SK-N-SH (cell line): ENCODE data around the gene MLKL. TPM values are rescaled to one million over a fixed set of nuclear protein-coding genes. Genes with fewer than 3 reads are reported as not detected.

Experiments
- CTCF ChIA-PET: fragments of 300-600, 350-600 bp; formaldehyde crosslinking; extraction: SDS; loops from one replicate; lab custom pipeline; 2021; lab: Yijun Ruan, JAX
- POLR2A ChIA-PET: fragments of 350-600 bp; sonication (Branson Sonifier 250); formaldehyde crosslinking; extraction: SDS; loops from one replicate; lab custom pipeline; 2020; ENCODE audit warnings: antibody characterized with exemption, inconsistent platforms; lab: Yijun Ruan, JAX
- DNase-seq: peaks from one replicate; pipeline ENCODE4 v3.0.0; 2012
- H2AFZ ChIP-seq: fragments of 200-600 bp; sonication (generic); 2 replicates; pipeline ENCODE4 v1.8.1; 2016; ENCODE audit warnings: antibody characterized with exemption, mild to moderate bottlenecking, low read depth
- H3F3A ChIP-seq: fragments of 200-600 bp; sonication (generic); replicated peaks from 2 replicates; pipeline ENCODE3; 2016; ENCODE audit warnings: antibody characterized with exemption, mild to moderate bottlenecking; ENCODE audit not compliant: insufficient read depth
- H3K27ac ChIP-seq, 2 experiments: fragments of 200-500 bp in 1 of 2; fragments of 200-600 bp in 1 of 2; sonication (Bioruptor generic) in 1 of 2; sonication (generic), shearing (Covaris generic) in 1 of 2; 2 replicates each; pipeline versions ENCODE4 v1.5.1 to v1.6.1; 2014 to 2016; ENCODE audit warnings: low read depth in 2 of 2, inconsistent platforms in 1 of 2, low read length in 1 of 2, mild to moderate bottlenecking in 1 of 2, mixed read lengths in 1 of 2
- H3K27me3 ChIP-seq: fragments of 200-600 bp; sonication (generic), shearing (Covaris generic); 2 replicates; pipeline ENCODE4 v1.6.1; 2016; ENCODE audit warnings: mixed run types; ENCODE audit not compliant: insufficient read depth
- H3K36me3 ChIP-seq, 2 experiments: fragments of 200-500 bp in 1 of 2; fragments of 200-600 bp in 1 of 2; sonication (Bioruptor generic) in 1 of 2; sonication (generic) in 1 of 2; replicated peaks in 1 of 2; 2 replicates each; pipeline versions ENCODE3 to v1.5.1; 2014 to 2016; ENCODE audit warnings: low read length in 1 of 2, mild to moderate bottlenecking in 1 of 2; ENCODE audit not compliant: insufficient read depth in 2 of 2, control insufficient read depth in 1 of 2
- H3K4me1 ChIP-seq, 2 experiments: fragments of 200-500 bp in 1 of 2; fragments of 200-600 bp in 1 of 2; sonication (Bioruptor generic) in 1 of 2; sonication (generic), shearing (Covaris generic) in 1 of 2; 2 replicates each; pipeline versions ENCODE4 v1.5.1 to v1.6.1; 2014 to 2016; ENCODE audit warnings: low read depth in 1 of 2, low read length in 1 of 2, mixed run types in 1 of 2; ENCODE audit not compliant: insufficient read depth in 2 of 2, control insufficient read depth in 1 of 2
- H3K4me2 ChIP-seq: fragments of 200-600 bp; sonication (generic), shearing (Covaris generic); 2 replicates; pipeline ENCODE4 v1.6.1; 2017; ENCODE audit warnings: mixed run types
- H3K4me3 ChIP-seq, 2 experiments: fragments of 200-500 bp in 1 of 2; fragments of 200-600 bp in 1 of 2; sonication (Bioruptor generic) in 1 of 2; sonication (generic), shearing (Covaris generic) in 1 of 2; 2 replicates each; pipeline versions ENCODE4 v1.5.1 to v1.8.1; 2014 to 2016; ENCODE audit warnings: low read depth in 2 of 2, inconsistent platforms in 1 of 2, low read length in 1 of 2, mild to moderate bottlenecking in 1 of 2, mixed read lengths in 1 of 2, moderate library complexity in 1 of 2
- H3K79me2 ChIP-seq: fragments of 200-600 bp; sonication (generic); 2 replicates; pipeline ENCODE4 v1.8.1; 2017; ENCODE audit warnings: mild to moderate bottlenecking; ENCODE audit not compliant: insufficient read depth
- H3K9ac ChIP-seq: fragments of 200-600 bp; sonication (generic); 2 replicates; pipeline ENCODE4 v1.6.1; 2017; ENCODE audit warnings: mixed run types
- H3K9me2 ChIP-seq: fragments of 200-600 bp; sonication (generic); 2 replicates; pipeline ENCODE4 v1.6.1; 2017; ENCODE audit warnings: mixed run types
- H3K9me3 ChIP-seq: fragments of 200-600 bp; sonication (generic); 2 replicates; pipeline ENCODE4 v1.6.1; 2017; ENCODE audit warnings: mixed run types, mild to moderate bottlenecking, moderate library complexity
- H4K20me1 ChIP-seq: fragments of 200-600 bp; sonication (generic); 2 replicates; pipeline ENCODE4 v1.6.1; 2017; ENCODE audit warnings: mild to moderate bottlenecking, mixed run types; ENCODE audit not compliant: insufficient read depth
- CHD2 ChIP-seq: fragments of 150-350 bp; IDR thresholded peaks from 2 replicates; pipeline ENCODE4 v1.6.1; 2018; ENCODE audit warnings: low read length; ENCODE audit not compliant: partially characterized antibody
- FOSL2 ChIP-seq: IDR thresholded peaks from 2 replicates; pipeline ENCODE4 v1.4.0; 2012; ENCODE audit warnings: low read depth, mild to moderate bottlenecking, moderate library complexity, borderline replicate concordance
- GABPA ChIP-seq: IDR thresholded peaks from 2 replicates; pipeline ENCODE4 v1.4.0; 2012; ENCODE audit warnings: low read depth, mild to moderate bottlenecking
- GATA2 ChIP-seq: sonication (generic); formaldehyde crosslinking; IDR thresholded peaks from 2 replicates; pipeline ENCODE4 v1.5.0; 2020; ENCODE audit warnings: mild to moderate bottlenecking, missing genetic modification reagents
- NFIC ChIP-seq: IDR thresholded peaks from 2 replicates; pipeline ENCODE4 v1.4.0; 2012; ENCODE audit warnings: borderline replicate concordance
- PBX3 ChIP-seq: IDR thresholded peaks from 2 replicates; pipeline ENCODE4; 2012
- POLR2AphosphoS5 ChIP-seq: IDR thresholded peaks from 2 replicates; pipeline ENCODE4 v1.6.1; 2012; ENCODE audit warnings: low read depth, low read length
- RAD21 ChIP-seq: IDR thresholded peaks from 2 replicates; pipeline ENCODE4 v1.6.1; 2012; ENCODE audit warnings: mild to moderate bottlenecking, low read length
- SIN3A ChIP-seq: IDR thresholded peaks from 2 replicates; pipeline ENCODE4 v1.6.1; 2012; ENCODE audit warnings: low read depth, mild to moderate bottlenecking, low read length, moderate library complexity, borderline replicate concordance
- SMC3 ChIP-seq: IDR thresholded peaks from 2 replicates; pipeline ENCODE4 v1.6.1; 2012; ENCODE audit warnings: low read depth, low read length, improper control_type of control experiment
- TCF12 ChIP-seq: IDR thresholded peaks from 2 replicates; pipeline ENCODE4 v1.4.0; 2012
- YY1 ChIP-seq: IDR thresholded peaks from 2 replicates; pipeline ENCODE4 v1.4.0; 2012; ENCODE audit warnings: low read depth, mild to moderate bottlenecking
- WGBS: methylation state at CpG from one replicate; pipeline ENCODE4 v1.1.6; 2017; ENCODE audit warnings: low lambda C conversion rate; 5-methylcytosine and 5-hydroxymethylcytosine counted together
- polyA plus RNA-seq, 3 experiments: library from polyadenylated mRNA; depleted of rRNA; stranded (reverse); fragments of >200 nt; gene quantifications; 2 replicates each; pipeline ENCODE4 v1.2.3, GENCODE V29; 2012
- TF ChIP-seq, protein P1 (sequence below): IDR thresholded peaks from 2 replicates; pipeline ENCODE4 v1.6.1; 2012; ENCODE audit warnings: mild to moderate bottlenecking, low read depth, low read length, moderate library complexity
- TF ChIP-seq, protein P2 (sequence below): fragments of 200-600 bp; sonication (generic); IDR thresholded peaks from 2 replicates; pipeline ENCODE4 v1.6.1; 2017; ENCODE audit warnings: antibody characterized with exemption, mild to moderate bottlenecking, moderate library complexity

MLKL gene
- polyA plus RNA-seq, 1 of the 3 experiments (the other 2 are of a cell fraction): 3.6 TPM

DNA sequence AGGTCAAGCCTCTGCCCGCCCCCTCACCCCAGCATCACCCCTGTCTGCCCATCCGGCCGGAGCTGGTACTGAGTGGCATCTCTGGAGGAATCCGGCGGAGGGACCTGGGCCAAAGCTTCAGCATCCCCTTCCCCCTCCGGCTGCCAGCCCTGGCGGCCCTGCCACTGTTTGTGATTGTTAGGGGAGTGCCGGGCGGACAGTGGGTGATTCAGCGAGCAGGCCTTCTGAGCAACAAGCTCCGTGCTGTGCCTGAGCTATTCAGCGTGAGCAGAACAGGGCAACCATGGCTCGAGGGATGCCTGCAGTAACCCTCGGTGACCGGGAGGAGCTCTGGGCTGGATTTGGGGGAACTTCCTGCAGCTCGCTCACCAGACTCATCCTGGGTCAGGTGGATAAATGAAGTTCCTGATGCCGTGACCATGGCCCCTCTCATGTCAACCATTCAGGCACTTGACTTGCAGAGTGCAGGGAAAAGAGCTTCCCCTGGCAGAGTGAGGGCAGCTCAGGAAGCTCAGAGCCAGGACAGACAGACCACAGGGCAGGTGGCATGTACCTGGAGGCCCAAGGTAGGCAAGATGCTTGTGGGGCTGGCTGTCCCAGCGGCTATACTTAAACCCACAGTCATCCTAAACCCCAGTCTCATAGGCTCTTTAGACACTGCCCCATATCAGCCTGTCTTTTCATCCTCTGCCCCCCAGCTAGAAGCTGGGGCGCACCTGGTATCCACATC, 24.3 kb upstream of the MLKL start:
- H3K27ac ChIP-seq: no peak overlapping the region
- no peaks in the 10 kb centered on the region for H3K36me3 ChIP-seq
- TF ChIP-seq, protein P1, sequence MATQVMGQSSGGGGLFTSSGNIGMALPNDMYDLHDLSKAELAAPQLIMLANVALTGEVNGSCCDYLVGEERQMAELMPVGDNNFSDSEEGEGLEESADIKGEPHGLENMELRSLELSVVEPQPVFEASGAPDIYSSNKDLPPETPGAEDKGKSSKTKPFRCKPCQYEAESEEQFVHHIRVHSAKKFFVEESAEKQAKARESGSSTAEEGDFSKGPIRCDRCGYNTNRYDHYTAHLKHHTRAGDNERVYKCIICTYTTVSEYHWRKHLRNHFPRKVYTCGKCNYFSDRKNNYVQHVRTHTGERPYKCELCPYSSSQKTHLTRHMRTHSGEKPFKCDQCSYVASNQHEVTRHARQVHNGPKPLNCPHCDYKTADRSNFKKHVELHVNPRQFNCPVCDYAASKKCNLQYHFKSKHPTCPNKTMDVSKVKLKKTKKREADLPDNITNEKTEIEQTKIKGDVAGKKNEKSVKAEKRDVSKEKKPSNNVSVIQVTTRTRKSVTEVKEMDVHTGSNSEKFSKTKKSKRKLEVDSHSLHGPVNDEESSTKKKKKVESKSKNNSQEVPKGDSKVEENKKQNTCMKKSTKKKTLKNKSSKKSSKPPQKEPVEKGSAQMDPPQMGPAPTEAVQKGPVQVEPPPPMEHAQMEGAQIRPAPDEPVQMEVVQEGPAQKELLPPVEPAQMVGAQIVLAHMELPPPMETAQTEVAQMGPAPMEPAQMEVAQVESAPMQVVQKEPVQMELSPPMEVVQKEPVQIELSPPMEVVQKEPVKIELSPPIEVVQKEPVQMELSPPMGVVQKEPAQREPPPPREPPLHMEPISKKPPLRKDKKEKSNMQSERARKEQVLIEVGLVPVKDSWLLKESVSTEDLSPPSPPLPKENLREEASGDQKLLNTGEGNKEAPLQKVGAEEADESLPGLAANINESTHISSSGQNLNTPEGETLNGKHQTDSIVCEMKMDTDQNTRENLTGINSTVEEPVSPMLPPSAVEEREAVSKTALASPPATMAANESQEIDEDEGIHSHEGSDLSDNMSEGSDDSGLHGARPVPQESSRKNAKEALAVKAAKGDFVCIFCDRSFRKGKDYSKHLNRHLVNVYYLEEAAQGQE: no peak
- TF ChIP-seq FOSL2 (no peak), POLR2AphosphoS5 (no peak), RAD21 (no peak), GABPA (no peak), CHD2 (no peak), NFIC (no peak), PBX3 (no peak), SMC3 (no peak), YY1 (no peak), GATA2 (CRISPR knock-in tag) (no peak), SIN3A (no peak), TCF12 (no peak)
- TF ChIP-seq, protein P2, sequence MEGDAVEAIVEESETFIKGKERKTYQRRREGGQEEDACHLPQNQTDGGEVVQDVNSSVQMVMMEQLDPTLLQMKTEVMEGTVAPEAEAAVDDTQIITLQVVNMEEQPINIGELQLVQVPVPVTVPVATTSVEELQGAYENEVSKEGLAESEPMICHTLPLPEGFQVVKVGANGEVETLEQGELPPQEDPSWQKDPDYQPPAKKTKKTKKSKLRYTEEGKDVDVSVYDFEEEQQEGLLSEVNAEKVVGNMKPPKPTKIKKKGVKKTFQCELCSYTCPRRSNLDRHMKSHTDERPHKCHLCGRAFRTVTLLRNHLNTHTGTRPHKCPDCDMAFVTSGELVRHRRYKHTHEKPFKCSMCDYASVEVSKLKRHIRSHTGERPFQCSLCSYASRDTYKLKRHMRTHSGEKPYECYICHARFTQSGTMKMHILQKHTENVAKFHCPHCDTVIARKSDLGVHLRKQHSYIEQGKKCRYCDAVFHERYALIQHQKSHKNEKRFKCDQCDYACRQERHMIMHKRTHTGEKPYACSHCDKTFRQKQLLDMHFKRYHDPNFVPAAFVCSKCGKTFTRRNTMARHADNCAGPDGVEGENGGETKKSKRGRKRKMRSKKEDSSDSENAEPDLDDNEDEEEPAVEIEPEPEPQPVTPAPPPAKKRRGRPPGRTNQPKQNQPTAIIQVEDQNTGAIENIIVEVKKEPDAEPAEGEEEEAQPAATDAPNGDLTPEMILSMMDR: no peak
- no peaks in the 10 kb centered on the region for H3K9me2 ChIP-seq
- H3K27me3 ChIP-seq: no peaks in the 10 kb centered on the region
- no peaks in the 10 kb centered on the region for H3K79me2 ChIP-seq
- H3K4me2 ChIP-seq: no peak overlapping the region
- no peaks in the 10 kb centered on the region for H4K20me1 ChIP-seq
- DNase-seq: no peak
- ChIA-PET POLR2A (no interaction called here), CTCF (interaction anchor here (0.6 to 4.8 kb wide), 9 partner anchors 13 to 147 kb away, joined by 3 to 19 read pairs (median 3); partner anchors contain the start of gene FA2H)
- no peak overlapping the region for H3K4me3 ChIP-seq
- peaks cover 0 to 5% of the 10 kb centered on the region in 2 experiments; a peak in 1 of 4 replicates for H3K4me1 ChIP-seq
- no peak overlapping the region for H2AFZ ChIP-seq
- WGBS: 64% methylated on average over 12 of the region's 19 CpGs
- no peaks in the 10 kb centered on the region for H3F3A ChIP-seq
- H3K9me3 ChIP-seq: no peaks in the 10 kb centered on the region
- no peak overlapping the region for H3K9ac ChIP-seq
